Measurements from ENCODE around the gene MGAT2.

The MGAT2 gene

GRCh38 chr14:49659526-49660455 is 39.2 kb downstream of the MGAT2 start:
- DNase-seq: no peak

GRCh38 chr14:49670475-49670874 is 49.9 kb downstream of the MGAT2 start:
- no peak for DNase-seq
